Measurements from ENCODE around the gene IRS2.

GRCh38 chr13:109783447-109783814, 3.0 kb downstream of the IRS2 start:
- TF ChIP-seq POLR2AphosphoS5 (IDR thresholded peaks at IDR 0.05; ENCODE audit: low read depth, low read length): no peak
- TF ChIP-seq POLR2A (IDR thresholded peaks at IDR 0.05; ENCODE audit: low read depth, low read length): no peak
